NCI-H2029 (cell line): ENCODE results near the gene BFAR.
"Not testable (repeated sequence)": the region's sequence is repeated elsewhere in the genome, so short reads cannot be mapped to it uniquely, and the experiment has no call there.

Experiments
- DNase-seq: peaks from one replicate; lab custom pipeline; 2025; lab: John Stamatoyannopoulos, UW

The BFAR gene

DNA sequence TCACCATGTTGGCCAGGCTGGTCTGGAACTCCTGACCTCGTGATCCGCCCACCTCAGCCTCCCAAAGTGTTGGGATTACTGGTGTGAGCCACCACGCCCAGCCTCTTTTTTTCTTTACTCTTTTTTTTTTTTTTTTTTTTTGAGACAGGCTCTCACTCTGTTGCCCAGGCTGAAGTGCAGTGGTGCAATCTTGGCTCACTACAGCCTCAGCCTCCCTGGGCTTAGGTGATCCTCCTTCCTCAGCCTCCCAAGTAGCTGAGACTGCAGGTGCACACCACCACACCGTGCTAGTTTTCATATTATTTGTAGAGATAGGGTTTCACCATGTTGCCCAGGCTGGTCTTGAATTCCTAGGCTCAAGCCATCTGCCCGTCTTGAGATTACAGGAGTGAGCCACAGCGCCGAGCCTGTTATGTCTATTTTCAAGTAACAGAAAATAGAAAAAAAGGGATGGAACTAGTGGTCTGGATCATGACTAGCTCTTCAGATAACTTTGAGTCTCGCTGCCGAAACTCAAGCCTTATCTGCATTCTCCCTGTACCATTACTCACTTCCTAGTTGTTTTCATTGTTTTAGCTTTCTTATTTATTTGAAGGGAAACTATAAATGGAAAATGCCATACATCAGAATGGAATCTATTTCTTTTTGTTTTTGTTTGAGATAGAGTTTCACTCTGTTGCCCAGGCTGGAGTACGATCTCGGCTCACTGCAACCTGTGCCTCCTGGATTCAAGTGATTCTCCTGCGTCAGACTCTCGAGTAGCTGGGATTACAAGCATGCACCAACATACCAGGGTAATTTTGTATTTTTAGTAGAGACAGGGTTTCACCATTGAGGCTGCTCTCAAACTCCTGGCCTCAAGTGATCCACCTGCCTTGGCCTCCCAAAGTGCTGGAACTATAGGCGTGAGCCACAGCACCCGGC, 53.4 kb downstream of the BFAR start:
- DNase-seq = not testable (repeated sequence)

DNA sequence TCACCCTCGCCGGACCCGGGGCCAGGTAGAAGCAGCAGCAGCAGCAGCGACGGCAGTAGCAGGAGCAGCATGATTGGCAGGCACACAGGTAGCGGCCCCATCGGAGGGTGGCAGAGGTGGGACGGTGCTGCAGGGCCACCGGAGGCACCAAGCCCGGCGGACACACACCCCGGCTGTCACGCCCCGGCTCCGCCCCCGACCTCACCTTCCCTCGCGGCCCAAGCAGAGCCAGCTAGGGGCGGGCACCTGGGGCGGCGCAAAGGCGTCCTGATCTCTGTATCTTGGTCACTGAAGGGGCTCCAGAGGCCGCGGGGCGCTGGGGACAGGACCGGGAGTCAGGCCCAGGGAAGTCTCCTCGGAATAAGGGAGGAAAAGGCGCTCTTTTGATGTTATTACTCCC, 61.4 kb downstream of the BFAR start, which contains the start of gene PLA2G10:
TSS of gene PLA2G10 (minus strand) at position 180 of the 400 bp plus-strand sequence. CDS start at position 101, 79 bp downstream.
- DNase-seq = not testable (repeated sequence)

DNA sequence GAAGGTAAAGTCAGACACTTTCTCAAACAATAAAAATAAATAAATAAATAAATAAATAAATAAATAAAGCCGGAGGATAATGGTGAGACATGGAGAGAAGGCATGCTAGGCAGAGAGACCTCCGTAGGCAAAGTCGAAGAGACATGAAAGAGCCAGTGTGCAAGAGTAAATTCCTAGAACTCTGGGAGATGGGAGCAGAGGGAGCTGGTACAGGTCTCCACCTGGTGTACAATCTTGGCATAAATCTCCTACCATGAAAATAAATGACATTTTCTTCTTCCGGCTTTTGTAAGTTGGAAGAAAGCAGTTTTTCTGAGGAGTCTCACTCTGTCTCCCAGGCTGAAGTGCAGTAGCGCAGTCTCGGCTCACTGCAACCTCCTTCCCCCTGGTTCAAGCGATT, 69.1 kb downstream of the BFAR start:
- not testable (repeated sequence) for DNase-seq

DNA sequence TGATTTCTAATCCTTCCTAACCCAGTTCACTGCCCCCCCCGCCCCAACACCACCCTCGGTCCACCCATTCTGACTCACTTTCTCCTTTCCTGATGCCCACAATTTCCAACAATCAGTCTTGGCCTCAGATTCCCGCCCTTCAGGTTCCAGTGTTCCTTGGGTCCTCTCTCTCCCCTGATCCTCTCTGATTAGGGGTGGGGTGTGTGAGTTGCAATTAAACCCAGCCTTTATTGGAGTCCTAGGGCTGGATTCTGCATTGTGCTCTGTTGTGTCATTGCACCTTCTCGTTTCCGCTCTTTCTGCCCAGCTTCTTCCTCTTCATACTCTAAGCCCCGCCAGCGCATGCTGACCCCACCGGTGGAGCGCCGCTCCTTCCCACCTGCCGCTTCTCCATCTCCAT, 69.9 kb downstream of the BFAR start:
- not testable (repeated sequence) for DNase-seq

DNA sequence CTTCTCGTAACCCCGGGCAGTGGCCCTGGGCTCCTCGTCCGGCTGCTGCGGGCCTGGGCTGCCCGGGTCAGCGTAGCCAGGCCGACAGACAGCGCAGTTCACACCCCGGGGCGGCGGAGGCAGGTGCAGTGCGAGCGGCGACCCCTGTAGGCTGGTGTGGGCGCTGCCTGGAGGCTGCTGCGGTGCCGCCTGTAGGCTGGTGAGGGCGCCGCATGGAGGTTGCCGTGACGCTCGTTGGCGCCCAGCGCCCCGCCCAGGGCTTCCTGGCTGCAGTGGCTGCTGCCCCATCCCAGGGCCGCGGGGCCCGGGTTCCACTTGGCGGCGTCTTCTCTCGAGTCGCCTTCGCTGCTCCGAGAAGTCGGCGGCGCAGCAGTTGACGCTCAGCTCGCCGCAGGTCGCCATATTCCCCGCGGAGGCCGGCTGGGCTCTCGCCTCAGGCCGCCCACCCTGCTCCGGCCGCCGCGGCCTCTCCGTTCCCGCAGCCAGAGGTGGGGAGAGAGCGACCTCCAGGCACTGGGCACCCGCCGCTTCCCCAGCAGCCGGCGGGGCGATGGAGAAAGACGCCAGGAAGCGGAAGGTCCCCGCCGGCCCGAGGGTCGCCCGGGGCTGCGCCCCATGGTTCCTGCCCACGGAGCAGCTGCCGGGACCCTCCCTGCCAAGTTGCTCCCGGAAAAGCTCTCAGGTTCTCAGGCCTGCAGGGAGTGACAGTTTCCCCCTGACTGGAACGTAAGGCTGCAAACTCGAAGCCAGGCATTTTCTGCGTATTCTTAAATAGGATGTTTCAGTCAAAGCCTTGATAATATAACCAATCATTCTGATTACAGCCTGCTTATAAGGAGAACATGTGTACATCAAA, 70.6 kb downstream of the BFAR start, which contains the start of gene NPIPA3:
TSS of gene NPIPA3 (plus strand) at position 256 of the 856 bp plus-strand sequence. CDS start 5,533 bp downstream, outside the sequence.
- DNase-seq = not testable (repeated sequence)
